NCI-H526 (cell line): ENCODE results near the gene RPGRIP1.
A peak's percentile ranks its signal among the peaks of the same experiment; 100 is the strongest.
"Not testable (repeated sequence)": the region's sequence is repeated elsewhere in the genome, so short reads cannot be mapped to it uniquely, and the experiment has no call there.

Experiments
- DNase-seq, 2 experiments: peaks; one replicate each; lab custom pipeline; 2025; lab: John Stamatoyannopoulos, UW

Gene RPGRIP1

GRCh38 chr14:21258889-21259787 is 20.7 kb upstream of the RPGRIP1 start:
- no peak for DNase-seq

- no peak for DNase-seq
These were observed 18.1 kb upstream of the RPGRIP1 start for GRCh38 chr14:21261824-21262223.

GRCh38 chr14:21262410-21262809 is 17.5 kb upstream of the RPGRIP1 start:
- no peak for DNase-seq

- no peak for DNase-seq
These were observed 16.4 kb upstream of the RPGRIP1 start for GRCh38 chr14:21263284-21264024.

GRCh38 chr14:21264025-21264801 is 15.7 kb upstream of the RPGRIP1 start:
- DNase-seq, result no peak

GRCh38 chr14:21267431-21267845 is 12.4 kb upstream of the RPGRIP1 start:
- DNase-seq, result no peak

GRCh38 chr14:21267886-21268616 is 11.8 kb upstream of the RPGRIP1 start:
- no peak for DNase-seq

GRCh38 chr14:21268617-21269251 is 11.1 kb upstream of the RPGRIP1 start:
- peak; percentile 51 to 61 for DNase-seq

GRCh38 chr14:21269252-21270046 is 10.4 kb upstream of the RPGRIP1 start, which contains the start of gene HNRNPC:
TSS of gene HNRNPC (minus strand) at chr14:21269442. CDS start at chr14:21234193, 35,249 bp downstream.
- peak; percentile 100 for DNase-seq

GRCh38 chr14:21272661-21273060 is 7.2 kb upstream of the RPGRIP1 start:
- DNase-seq, result not testable (repeated sequence)

GRCh38 chr14:21275261-21275858 is 4.5 kb upstream of the RPGRIP1 start:
- DNase-seq, result no peak

- DNase-seq, result no peak
These were observed 1.3 kb upstream of the RPGRIP1 start for GRCh38 chr14:21278632-21279031.

GRCh38 chr14:21281917-21282316 is 2.0 kb downstream of the RPGRIP1 start:
- not testable (repeated sequence) for DNase-seq

- not testable (repeated sequence) for DNase-seq
These were observed 6.6 kb downstream of the RPGRIP1 start for GRCh38 chr14:21286516-21286915.

GRCh38 chr14:21287168-21287567 is 7.3 kb downstream of the RPGRIP1 start:
- DNase-seq, result no peak

- DNase-seq, result not testable (repeated sequence)
These were observed 14.1 kb downstream of the RPGRIP1 start for GRCh38 chr14:21294026-21294425.

- DNase-seq, result no peak
These were observed 18.5 kb downstream of the RPGRIP1 start for GRCh38 chr14:21298358-21298757.

- no peak for DNase-seq
These were observed 19.8 kb downstream of the RPGRIP1 start for GRCh38 chr14:21299562-21300130.

- DNase-seq, result peak in 1 of 2 experiments; percentile 20
These were observed 21.0 kb downstream of the RPGRIP1 start for GRCh38 chr14:21300892-21301291.
